Measurements from ENCODE around the gene RASSF5. TPM values are rescaled to one million over a fixed set of nuclear protein-coding genes. Genes with fewer than 3 reads are reported as not detected.

Gene RASSF5
- total and polyA plus RNA-seq, 2 of the 13 experiments (the other 11 are each of a cell fraction or from before 2014, with no cell fraction given), result 0.18 to 0.40 TPM

- no peak overlapping the region for H3K4me3 ChIP-seq (replicated peaks in 1 of 3; ENCODE audit: insufficient read depth in 1 of 3, low read depth in 2 of 3, low read length in 3 of 3)
- DNase-seq (ENCODE audit: low spot score) (no peak), ATAC-seq (no peak), FAIRE-seq (no peak)
- intact Hi-C loops (cut with micrococcal nuclease; ENCODE audit: unreplicated experiment), result no loop called here
- no peaks in the 10 kb centered on the region for H3K79me2 ChIP-seq (ENCODE audit: insufficient read depth, low read length)
- POLR2A ChIA-PET, result no interaction called here
- H3K36me3 ChIP-seq (replicated peaks in 1 of 2; ENCODE audit: control insufficient read depth in 1 of 2, insufficient read depth in 2 of 2, low read length in 2 of 2), result no peaks in the 10 kb centered on the region
- 35% methylated on average over 2 of the region's 4 CpGs for WGBS (ENCODE audit: low lambda C conversion rate)
- TF ChIP-seq NR2F6 (IDR thresholded peaks at IDR 0.05) (no peak), NR2F6 (CRISPR knock-in tag; IDR thresholded peaks at IDR 0.05) (no peak), KDM4B (CRISPR knock-in tag; IDR thresholded peaks at IDR 0.05) (no peak), ZNF724P (CRISPR knock-in tag; IDR thresholded peaks at IDR 0.05; ENCODE audit: borderline replicate concordance) (no peak), ATF6 (CRISPR knock-in tag; conservative IDR thresholded peaks at IDR 0.05) (no peak), MNT (IDR thresholded peaks at IDR 0.05) (0 out of 2 replicates have a peak, but pooled peaks have one; percentile 6), ZNF276 (CRISPR knock-in tag; IDR thresholded peaks at IDR 0.05; ENCODE audit: low read depth) (no peak), HNRNPL (IDR thresholded peaks at IDR 0.05; ENCODE audit: low read depth, low read length) (no peak)
- no peaks in the 10 kb centered on the region for H4K20me1 ChIP-seq (ENCODE audit: insufficient read depth, low read length)
- BruUV-seq (replicated peaks), result no TSS peak
- H3K4me1 ChIP-seq (ENCODE audit: insufficient read depth, low read length), result peaks cover 19% of the 10 kb centered on the region
- no peaks in the 10 kb centered on the region for H3K9me3 ChIP-seq (ENCODE audit: low read length)
- no peak overlapping the region for H3K4me2 ChIP-seq (ENCODE audit: low read depth, low read length)
- H3K27me3 ChIP-seq (ENCODE audit: control insufficient read depth in 1 of 2, insufficient read depth in 2 of 2, low read length in 2 of 2), result peaks cover 0 to 2% of the 10 kb centered on the region in 2 experiments; a peak in 1 of 5 replicates
- no peak overlapping the region for H3K27ac ChIP-seq (ENCODE audit: extremely low read length, insufficient read depth, low read length)
- in situ Hi-C loops (cut with HindIII; ENCODE audit: extremely low pct_ligation_motif_present, low pct_unique_long_range_greater_than_20kb), result no loop called here
- CTCF ChIA-PET (ENCODE audit: low intra/inter-chr PET ratio, low total read pairs), result no interaction called here
- no peak overlapping the region for H3K9ac ChIP-seq (ENCODE audit: insufficient read depth, low read depth, low read length)
- H2AFZ ChIP-seq (ENCODE audit: low read length), result no peak overlapping the region
Observed at GRCh38 chr1:206565995-206566394, 58.7 kb downstream of the RASSF5 start.
